Activated naive CD8-positive, alpha-beta T cell (primary cell): ENCODE data around the gene TRMU.
A peak's percentile ranks its signal among the peaks of the same experiment; 100 is the strongest.

Source experiments
- H3K27ac Mint-ChIP-seq: one replicate; pipeline ENCODE4 v1.8.0; 2021; ENCODE audit warnings: mixed read lengths
- H3K27me3 Mint-ChIP-seq: one replicate; pipeline ENCODE4 v1.8.0; 2021; ENCODE audit warnings: mixed read lengths
- H3K36me3 Mint-ChIP-seq: one replicate; pipeline ENCODE4 v1.8.0; 2021; ENCODE audit warnings: mixed read lengths
- H3K4me1 Mint-ChIP-seq: one replicate; pipeline ENCODE4 v1.8.0; 2021; ENCODE audit warnings: low read depth, mixed read lengths
- H3K4me3 Mint-ChIP-seq: one replicate; pipeline ENCODE4 v1.8.0; 2021; ENCODE audit warnings: mild to moderate bottlenecking, mixed read lengths
- H3K9me3 Mint-ChIP-seq: one replicate; pipeline ENCODE4 v1.8.0; 2021; ENCODE audit warnings: low read depth, mixed read lengths

The TRMU gene

GRCh38 chr22:46364341-46365165 is 29.0 kb downstream of the TRMU start:
- no peaks in the 10 kb centered on the region for H3K36me3 Mint-ChIP-seq
- H3K27me3 Mint-ChIP-seq = no peaks in the 10 kb centered on the region
- H3K4me3 Mint-ChIP-seq = no peak overlapping the region
- H3K27ac Mint-ChIP-seq = no peak overlapping the region
- no peaks in the 10 kb centered on the region for H3K9me3 Mint-ChIP-seq
- peaks cover 3% of the 10 kb centered on the region for H3K4me1 Mint-ChIP-seq

- no peak overlapping the region for H3K4me3 Mint-ChIP-seq
Observed at GRCh38 chr22:46365166-46365624, 29.7 kb downstream of the TRMU start.

GRCh38 chr22:46366327-46366731 is 30.8 kb downstream of the TRMU start:
- Mint-ChIP-seq H3K4me3 (no peak overlapping the region), H3K9me3 (no peaks in the 10 kb centered on the region), H3K27ac (no peak overlapping the region), H3K4me1 (peaks cover 17% of the 10 kb centered on the region), H3K27me3 (no peaks in the 10 kb centered on the region), H3K36me3 (no peaks in the 10 kb centered on the region)

More at GRCh38 chr22:46365166-46365624, 29.7 kb downstream of the TRMU start:
- Mint-ChIP-seq H3K27me3 (no peaks in the 10 kb centered on the region), H3K9me3 (no peaks in the 10 kb centered on the region), H3K27ac (no peak overlapping the region), H3K36me3 (no peaks in the 10 kb centered on the region), H3K4me1 (peaks cover 8% of the 10 kb centered on the region)

- peaks cover 22% of the 10 kb centered on the region for H3K4me1 Mint-ChIP-seq
- H3K4me3 Mint-ChIP-seq = no peak overlapping the region
- no peaks in the 10 kb centered on the region for H3K27me3 Mint-ChIP-seq
- H3K36me3 Mint-ChIP-seq = no peaks in the 10 kb centered on the region
- no peak overlapping the region for H3K27ac Mint-ChIP-seq
- H3K9me3 Mint-ChIP-seq = no peaks in the 10 kb centered on the region
Observed at GRCh38 chr22:46366801-46367706, 31.5 kb downstream of the TRMU start.

- no peak overlapping the region for H3K27ac Mint-ChIP-seq
- no peaks in the 10 kb centered on the region for H3K36me3 Mint-ChIP-seq
- no peaks in the 10 kb centered on the region for H3K9me3 Mint-ChIP-seq
- no peak overlapping the region for H3K4me3 Mint-ChIP-seq
- peaks cover 25% of the 10 kb centered on the region for H3K4me1 Mint-ChIP-seq
- no peaks in the 10 kb centered on the region for H3K27me3 Mint-ChIP-seq
Observed at GRCh38 chr22:46367707-46368191, 32.2 kb downstream of the TRMU start.

GRCh38 chr22:46368422-46368821 is 32.9 kb downstream of the TRMU start:
- H3K27ac Mint-ChIP-seq = no peak overlapping the region
- peaks cover 29% of the 10 kb centered on the region for H3K4me1 Mint-ChIP-seq
- no peak overlapping the region for H3K4me3 Mint-ChIP-seq
- no peaks in the 10 kb centered on the region for H3K9me3 Mint-ChIP-seq
- H3K36me3 Mint-ChIP-seq = no peaks in the 10 kb centered on the region
- H3K27me3 Mint-ChIP-seq = no peaks in the 10 kb centered on the region

- H3K4me1 Mint-ChIP-seq = peaks cover 35% of the 10 kb centered on the region
- H3K27ac Mint-ChIP-seq = no peak overlapping the region
- no peaks in the 10 kb centered on the region for H3K9me3 Mint-ChIP-seq
- H3K36me3 Mint-ChIP-seq = no peaks in the 10 kb centered on the region
- H3K4me3 Mint-ChIP-seq = no peak overlapping the region
- H3K27me3 Mint-ChIP-seq = no peaks in the 10 kb centered on the region
Observed at GRCh38 chr22:46368871-46369715, 33.6 kb downstream of the TRMU start.

GRCh38 chr22:46369716-46370583 is 34.4 kb downstream of the TRMU start:
- H3K27me3 Mint-ChIP-seq = no peaks in the 10 kb centered on the region
- H3K9me3 Mint-ChIP-seq = no peaks in the 10 kb centered on the region
- H3K4me3 Mint-ChIP-seq = no peak overlapping the region
- H3K4me1 Mint-ChIP-seq = peaks cover 39% of the 10 kb centered on the region
- H3K27ac Mint-ChIP-seq = no peak overlapping the region
- no peaks in the 10 kb centered on the region for H3K36me3 Mint-ChIP-seq

GRCh38 chr22:46370584-46371291 is 35.2 kb downstream of the TRMU start:
- Mint-ChIP-seq H3K36me3 (no peaks in the 10 kb centered on the region), H3K27me3 (no peaks in the 10 kb centered on the region), H3K9me3 (peaks cover under 1% of the 10 kb centered on the region), H3K4me3 (no peak overlapping the region), H3K27ac (no peak overlapping the region), H3K4me1 (peaks cover 42% of the 10 kb centered on the region)

- peaks cover 4% of the 10 kb centered on the region for H3K9me3 Mint-ChIP-seq
- H3K36me3 Mint-ChIP-seq = peaks cover 3% of the 10 kb centered on the region
- no peak overlapping the region for H3K27ac Mint-ChIP-seq
- H3K27me3 Mint-ChIP-seq = no peaks in the 10 kb centered on the region
- peaks cover 42% of the 10 kb centered on the region for H3K4me1 Mint-ChIP-seq
- no peak overlapping the region for H3K4me3 Mint-ChIP-seq
Observed at GRCh38 chr22:46371623-46372226, 36.2 kb downstream of the TRMU start.

- Mint-ChIP-seq H3K27me3 (no peaks in the 10 kb centered on the region), H3K9me3 (peaks cover 4% of the 10 kb centered on the region), H3K4me1 (peaks cover 41% of the 10 kb centered on the region), H3K4me3 (peak overlapping the region; percentile 35), H3K36me3 (peaks cover 5% of the 10 kb centered on the region), H3K27ac (no peak overlapping the region)
Observed at GRCh38 chr22:46372686-46373085, 37.2 kb downstream of the TRMU start.

- peaks cover 4% of the 10 kb centered on the region for H3K9me3 Mint-ChIP-seq
- H3K27me3 Mint-ChIP-seq = no peaks in the 10 kb centered on the region
- peak overlapping the region; percentile 35 for H3K4me3 Mint-ChIP-seq
- peaks cover 38% of the 10 kb centered on the region for H3K4me1 Mint-ChIP-seq
- no peak overlapping the region for H3K27ac Mint-ChIP-seq
- peaks cover 5% of the 10 kb centered on the region for H3K36me3 Mint-ChIP-seq
Observed at GRCh38 chr22:46373159-46373558, 37.6 kb downstream of the TRMU start.
